ENCODE results near the gene MMP13. TPM values are rescaled to one million over a fixed set of nuclear protein-coding genes. Genes with fewer than 3 reads are reported as not detected.
"Not testable (repeated sequence)": the region's sequence is repeated elsewhere in the genome, so short reads cannot be mapped to it uniquely, and the experiment has no call there.

Gene MMP13
- polyA plus RNA-seq, 10 donors = 0.08 to 0.11 (median 0.10) TPM; not detected in 7

DNA sequence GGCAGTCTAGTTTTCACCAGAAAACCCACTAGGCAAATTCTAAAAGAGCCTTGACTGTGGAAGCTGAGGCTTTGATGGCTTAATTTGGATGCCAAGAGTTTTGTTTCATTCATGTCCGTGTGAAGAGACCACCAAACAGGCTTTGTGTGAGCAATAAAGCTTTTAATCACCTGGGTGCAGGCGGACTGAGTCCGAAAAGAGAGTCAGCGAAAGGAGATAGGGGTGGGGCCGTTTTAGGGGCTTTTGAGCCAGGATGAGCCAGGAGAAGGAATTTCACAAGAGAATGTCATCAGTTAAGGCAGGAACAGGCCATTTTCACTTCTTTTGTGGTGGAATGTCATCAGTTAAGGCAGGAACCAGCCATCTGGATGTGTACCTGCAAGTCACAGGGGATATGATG, 51.6 kb downstream of the MMP13 start:
- DNase-seq = not testable (repeated sequence)

DNA sequence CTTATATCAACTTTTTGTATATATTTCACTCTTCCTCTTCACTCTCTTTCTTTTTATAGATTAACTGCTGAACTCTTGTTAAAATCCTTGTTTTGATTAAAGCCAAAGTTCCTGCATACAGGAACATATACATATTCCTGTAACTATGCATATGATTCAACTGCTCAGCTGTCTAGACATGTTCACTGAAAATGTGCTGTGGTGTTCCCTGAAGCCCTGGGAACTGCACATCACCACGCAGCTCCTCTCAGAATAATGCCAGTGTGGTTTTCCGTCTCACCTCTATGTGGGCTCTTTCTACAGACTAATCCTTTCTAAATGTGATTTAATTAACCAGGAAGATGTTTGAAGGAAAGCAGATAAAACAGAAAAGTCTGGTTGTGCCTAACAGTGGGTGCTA, 55.2 kb downstream of the MMP13 start:
- no peak for DNase-seq

Other genes starting within 250 kb of the MMP13 start
- 1 to 10 TPM in 1 of 10 donors, under 1 TPM in 4, not detected in 5; 0.11 to 1.2 (median 0.24) TPM for gene MMP27, start 250.0 kb downstream of the MMP13 start, polyA plus RNA-seq (ENCODE audit: insufficient read length in 10 of 10)
- gene MMP8, start 230.8 kb downstream of the MMP13 start, polyA plus RNA-seq (ENCODE audit: insufficient read length in 10 of 10) = under 1 TPM in 7 of 10 donors, not detected in 3; 0.05 to 0.28 (median 0.15) TPM
- under 1 TPM in 1 of 10 donors, not detected in 9; 0.07 TPM for gene MMP10, start 175.1 kb downstream of the MMP13 start, polyA plus RNA-seq (ENCODE audit: insufficient read length in 10 of 10)
- gene MMP1, start 157.6 kb downstream of the MMP13 start, polyA plus RNA-seq (ENCODE audit: insufficient read length in 10 of 10) = 1 to 10 TPM in 1 of 10 donors, under 1 TPM in 9; 0.15 to 3.7 (median 0.44) TPM
- under 1 TPM in 2 of 10 donors, not detected in 8; 0.16 to 0.42 TPM for gene MMP3, start 112.1 kb downstream of the MMP13 start, polyA plus RNA-seq (ENCODE audit: insufficient read length in 10 of 10)
- not detected for gene MMP12, start 80.8 kb downstream of the MMP13 start, polyA plus RNA-seq (ENCODE audit: insufficient read length in 10 of 10)
- gene DCUN1D5, start 136.4 kb upstream of the MMP13 start, polyA plus RNA-seq (ENCODE audit: insufficient read length in 10 of 10) = 10 to 100 TPM; 30.0 to 40.3 (median 35.1) TPM
- 10 to 100 TPM in 9 of 10 donors, 1 to 10 TPM in 1; 9.5 to 18.5 (median 11.4) TPM for gene DYNC2H1, start 153.7 kb upstream of the MMP13 start, polyA plus RNA-seq (ENCODE audit: insufficient read length in 10 of 10)